ENCODE data around the gene NKD1. TPM values are rescaled to one million over a fixed set of nuclear protein-coding genes. Genes with fewer than 3 reads are reported as not detected.

NKD1 gene
- total and polyA plus RNA-seq, 5 donors: 0.68 to 3.2 (median 1.6) TPM

DNA sequence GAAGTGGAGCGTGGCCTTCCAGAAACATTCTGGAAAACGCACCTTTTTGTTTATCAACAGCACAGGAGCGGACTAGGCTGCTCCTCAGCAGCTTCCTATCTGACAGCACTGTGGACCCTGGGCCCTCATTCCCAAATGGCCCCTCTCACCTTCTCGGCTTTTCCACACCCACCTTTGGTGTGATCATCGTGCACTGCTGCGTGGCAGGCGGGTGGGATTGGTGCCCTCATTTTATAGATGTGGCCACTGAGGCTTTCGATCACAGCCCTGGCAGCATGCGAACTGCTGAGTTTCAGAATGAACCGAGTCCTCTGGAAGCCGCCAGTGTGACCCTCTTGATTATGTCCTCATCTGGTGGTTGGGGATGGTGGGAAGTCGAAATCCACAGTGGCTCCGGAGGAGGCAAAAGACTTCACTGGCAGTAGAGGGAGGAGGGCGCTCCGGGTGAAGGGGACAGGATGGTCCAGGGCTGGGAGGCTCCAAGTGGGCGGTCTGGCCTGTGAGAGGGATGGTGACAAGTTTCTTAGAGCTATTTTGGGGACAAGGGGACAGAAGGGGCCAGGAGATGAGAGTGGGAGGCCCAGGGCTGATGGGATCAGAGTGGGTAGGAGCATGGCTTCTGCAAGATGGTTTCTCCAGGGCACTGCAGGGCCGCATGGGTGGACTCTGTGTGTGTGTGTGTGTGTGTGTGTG, 49.5 kb downstream of the NKD1 start:
- peaks cover 4% of the 10 kb centered on the region for H3K4me1 ChIP-seq (ENCODE audit: control insufficient read depth, insufficient read depth, low read length)
- no peak overlapping the region for H3K4me3 ChIP-seq (ENCODE audit: low read length)
- no peaks in the 10 kb centered on the region for H3K9me3 ChIP-seq (ENCODE audit: control insufficient read depth, low read length)
- DNase-seq (peak in 1 of 3 donors; percentile 30), ATAC-seq (no peak)
- H3K27me3 ChIP-seq (ENCODE audit: control insufficient read depth, insufficient read depth): no peaks in the 10 kb centered on the region
- H3K27ac ChIP-seq (ENCODE audit: low read length): no peak overlapping the region
- 90% methylated on average over 17 of the region's 17 CpGs for WGBS
- intact Hi-C loops (cut with DNase I): no loop called here

DNA sequence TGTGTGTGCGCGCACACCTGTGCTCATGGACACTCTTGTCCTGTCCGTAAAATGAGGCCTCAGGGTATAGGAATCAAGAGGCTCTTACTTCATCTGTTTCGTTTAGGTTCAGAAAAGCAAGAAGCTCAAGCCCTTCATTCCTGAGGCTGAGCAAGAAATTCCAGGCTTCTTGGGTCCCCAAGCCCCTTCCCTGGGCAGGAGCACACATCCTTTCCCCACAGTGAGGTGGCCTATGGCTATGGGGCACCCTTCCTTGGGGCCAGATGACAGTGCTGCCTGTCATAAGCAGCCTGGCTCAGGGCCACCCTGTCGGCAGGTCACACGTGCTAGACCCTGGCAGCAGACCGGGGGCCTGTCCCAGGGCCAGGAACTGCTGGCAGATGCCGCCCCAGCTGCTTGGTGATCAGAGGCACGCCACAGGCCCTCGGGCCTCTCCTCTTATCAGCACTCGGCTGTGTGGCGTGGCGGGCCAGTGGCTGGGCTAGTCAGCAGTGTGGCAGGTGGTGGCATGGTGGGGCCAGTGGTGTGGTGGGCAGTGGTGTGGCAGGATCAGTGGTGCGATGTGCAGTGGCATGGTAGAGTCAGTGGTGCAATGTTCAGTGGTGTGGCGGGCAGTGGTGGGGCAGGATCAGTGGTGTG, 50.2 kb downstream of the NKD1 start:
- H3K9me3 ChIP-seq (ENCODE audit: control insufficient read depth, low read length): no peaks in the 10 kb centered on the region
- 64% methylated on average over 15 of the region's 15 CpGs for WGBS
- intact Hi-C loops (cut with DNase I): no loop called here

DNA sequence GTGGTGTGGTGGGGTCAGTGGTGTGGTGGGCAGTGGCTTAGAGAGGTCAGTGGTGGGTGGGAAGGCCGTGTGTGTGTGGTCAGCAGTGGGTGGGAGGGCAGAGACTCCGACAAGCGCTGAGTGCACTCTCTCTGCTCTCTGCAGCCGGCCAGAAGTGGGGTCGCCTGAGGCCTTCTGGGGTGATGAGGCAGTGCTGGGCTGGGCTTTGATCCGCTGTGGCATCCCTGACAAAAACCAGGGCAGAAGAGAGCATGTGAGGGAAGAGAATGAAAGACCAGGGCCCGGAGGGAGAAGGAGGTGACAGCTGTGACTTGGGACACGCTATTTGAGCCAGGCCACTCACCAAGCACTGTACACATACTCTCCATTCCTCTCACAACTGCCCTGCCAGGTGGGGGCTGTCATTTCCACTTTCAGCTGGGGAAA, 50.8 kb downstream of the NKD1 start:
- no peaks in the 10 kb centered on the region for H3K9me3 ChIP-seq (ENCODE audit: control insufficient read depth, low read length)
- DNase-seq: peak in 1 of 3 donors; percentile 31
- WGBS: 81% methylated on average over 8 of the region's 8 CpGs
- no peak for ATAC-seq
- intact Hi-C loops (cut with DNase I): no loop called here
- no peak overlapping the region for H3K4me3 ChIP-seq (ENCODE audit: low read length)
- no peaks in the 10 kb centered on the region for H3K27me3 ChIP-seq (ENCODE audit: control insufficient read depth, insufficient read depth)
- H3K4me1 ChIP-seq (ENCODE audit: control insufficient read depth, insufficient read depth, low read length): peaks cover 4% of the 10 kb centered on the region
- no peak overlapping the region for H3K27ac ChIP-seq (ENCODE audit: low read length)

More for the DNA sequence above, 50.2 kb downstream of the NKD1 start:
- DNase-seq: peak; percentile 62 to 89 (median 86)
- Histone ChIP-seq H3K4me1 (ENCODE audit: control insufficient read depth, insufficient read depth, low read length) (peaks cover 4% of the 10 kb centered on the region), H3K27ac (ENCODE audit: low read length) (no peak overlapping the region), H3K4me3 (ENCODE audit: low read length) (no peak overlapping the region), H3K27me3 (ENCODE audit: control insufficient read depth, insufficient read depth) (no peaks in the 10 kb centered on the region)
- peak; percentile 72 to 82 for ATAC-seq

DNA sequence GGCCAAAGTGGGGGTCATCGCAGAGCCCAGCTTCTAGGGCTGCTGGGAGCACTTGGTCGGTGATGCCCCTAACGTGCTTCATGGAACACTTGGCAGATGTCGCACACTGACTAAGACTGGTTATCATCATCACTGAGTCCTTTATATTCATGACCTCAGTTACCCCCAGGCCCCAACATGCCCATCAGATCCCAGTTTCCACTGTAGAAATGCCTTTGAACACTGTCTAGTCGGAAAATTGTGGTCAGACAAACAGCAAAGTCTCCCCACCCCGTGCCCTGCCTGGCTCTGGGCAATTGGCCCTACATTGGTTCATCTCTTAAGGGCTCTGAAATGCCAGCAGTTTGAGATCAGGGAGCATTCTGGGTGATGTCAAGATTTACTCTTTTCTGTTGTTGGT, 51.3 kb downstream of the NKD1 start:
- DNase-seq: peak in 1 of 3 donors; percentile 20

DNA sequence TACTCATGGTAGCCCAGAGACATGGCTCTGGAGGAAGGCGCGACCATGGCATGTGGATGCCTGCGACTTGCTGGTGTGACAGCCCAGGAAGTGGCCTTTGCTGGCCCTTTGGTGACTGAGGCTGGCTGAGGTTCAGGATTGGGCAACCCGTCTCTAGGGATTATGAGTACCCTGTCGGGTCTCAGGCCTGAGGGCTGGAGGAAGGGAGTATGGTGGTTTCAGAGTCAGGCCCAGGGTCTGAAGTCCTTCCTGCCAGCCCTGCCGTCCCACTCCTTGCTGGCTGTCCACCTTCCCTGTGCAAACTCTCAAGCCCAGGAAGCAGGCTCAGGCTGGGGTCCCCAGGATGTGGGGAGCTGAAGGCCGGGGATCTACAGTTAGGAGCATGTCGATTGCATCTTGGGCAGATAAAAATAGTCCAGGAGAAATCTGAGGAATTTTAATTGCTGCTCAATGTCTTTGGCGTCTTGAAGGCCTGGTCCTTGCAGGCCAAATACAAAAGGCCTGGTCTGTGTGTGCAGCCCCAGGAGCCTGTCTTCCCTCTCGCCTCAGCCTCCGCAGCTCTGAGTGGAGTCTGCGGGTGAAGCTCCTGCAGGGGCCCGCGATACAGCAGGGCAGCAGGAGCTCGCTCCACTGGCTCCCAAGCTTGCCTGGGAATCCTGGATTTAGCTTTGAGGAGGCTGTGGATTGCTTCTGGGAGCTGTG, 52.5 kb downstream of the NKD1 start:
- no peak overlapping the region for H3K27ac ChIP-seq (ENCODE audit: low read length)
- H3K27me3 ChIP-seq (ENCODE audit: control insufficient read depth, insufficient read depth): no peaks in the 10 kb centered on the region
- no peak overlapping the region for H3K4me3 ChIP-seq (ENCODE audit: low read length)
- ATAC-seq (no peak), DNase-seq (peak in 1 of 3 donors; percentile 35)
- WGBS: 80% methylated on average over 15 of the region's 15 CpGs
- intact Hi-C loops (cut with DNase I): loop anchor here in 1 of 4 donors (5.0 kb wide), 1 partner anchor 62 kb away; no protein-coding TSS in a partner anchor
- H3K9me3 ChIP-seq (ENCODE audit: control insufficient read depth, low read length): no peaks in the 10 kb centered on the region
- H3K4me1 ChIP-seq (ENCODE audit: control insufficient read depth, insufficient read depth, low read length): peaks cover 4% of the 10 kb centered on the region

More for the DNA sequence above, 51.3 kb downstream of the NKD1 start:
- no peak for ATAC-seq
- Histone ChIP-seq H3K4me1 (ENCODE audit: control insufficient read depth, insufficient read depth, low read length) (peaks cover 4% of the 10 kb centered on the region), H3K4me3 (ENCODE audit: low read length) (no peak overlapping the region), H3K27me3 (ENCODE audit: control insufficient read depth, insufficient read depth) (no peaks in the 10 kb centered on the region), H3K9me3 (ENCODE audit: control insufficient read depth, low read length) (no peaks in the 10 kb centered on the region), H3K27ac (ENCODE audit: low read length) (no peak overlapping the region)
- intact Hi-C loops (cut with DNase I): no loop called here
- WGBS: 75% methylated on average over 6 of the region's 6 CpGs

DNA sequence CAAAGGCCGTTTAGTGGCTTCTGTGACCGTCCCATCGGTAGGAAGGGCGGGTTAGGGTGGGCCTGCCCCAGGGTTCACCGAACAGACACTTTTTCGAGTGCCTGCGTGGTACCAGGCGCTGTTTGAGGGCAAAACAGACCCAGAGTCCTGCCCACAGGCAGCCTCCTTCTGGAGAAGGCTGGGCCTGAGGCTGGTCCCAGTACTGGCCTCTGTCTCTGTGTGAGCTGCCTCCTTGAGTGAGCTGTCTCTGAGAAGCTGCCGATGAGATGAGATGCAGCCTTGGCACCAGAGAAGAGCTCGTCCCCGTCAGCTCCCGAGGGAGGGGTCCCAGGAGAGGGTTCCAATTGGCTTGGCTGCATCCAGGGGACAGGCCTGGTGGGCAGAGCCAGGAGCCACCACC, 53.1 kb downstream of the NKD1 start:
- Histone ChIP-seq H3K27me3 (ENCODE audit: control insufficient read depth, insufficient read depth) (no peaks in the 10 kb centered on the region), H3K4me1 (ENCODE audit: control insufficient read depth, insufficient read depth, low read length) (peaks cover 4% of the 10 kb centered on the region), H3K4me3 (ENCODE audit: low read length) (no peak overlapping the region), H3K9me3 (ENCODE audit: control insufficient read depth, low read length) (no peaks in the 10 kb centered on the region), H3K27ac (ENCODE audit: low read length) (no peak overlapping the region)
- DNase-seq: peak in 1 of 3 donors; percentile 43
- intact Hi-C loops (cut with DNase I): loop anchor here in 1 of 4 donors (5.0 kb wide), 1 partner anchor 61 kb away; no protein-coding TSS in a partner anchor
- 86% methylated on average over 12 of the region's 12 CpGs for WGBS
- ATAC-seq: no peak

DNA sequence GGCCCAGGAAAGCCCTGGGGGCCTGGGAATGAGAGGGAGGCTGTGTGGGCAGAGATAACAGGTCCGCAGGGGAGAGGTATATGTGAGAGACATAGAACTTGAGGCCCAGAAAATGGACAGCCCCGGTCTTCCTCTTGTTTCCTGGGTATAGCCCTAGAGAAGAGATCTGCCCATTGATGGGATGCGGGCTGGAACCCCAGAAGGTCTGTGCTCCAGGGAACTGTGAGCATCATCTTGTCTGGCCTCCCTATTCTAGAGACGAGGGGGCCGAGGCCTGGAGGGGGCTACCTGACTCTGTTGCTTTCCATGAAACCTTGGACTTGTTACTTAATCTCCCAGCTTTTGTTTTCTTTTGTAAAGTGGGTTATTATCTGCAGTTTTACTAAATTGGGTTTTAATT, 53.9 kb downstream of the NKD1 start:
- peaks cover 4% of the 10 kb centered on the region for H3K4me1 ChIP-seq (ENCODE audit: control insufficient read depth, insufficient read depth, low read length)
- DNase-seq (peak in 1 of 3 donors; percentile 9), ATAC-seq (no peak)
- H3K9me3 ChIP-seq (ENCODE audit: control insufficient read depth, low read length): no peaks in the 10 kb centered on the region
- no peak overlapping the region for H3K27ac ChIP-seq (ENCODE audit: low read length)
- intact Hi-C loops (cut with DNase I): loop anchor here in 1 of 4 donors (5.0 kb wide), 1 partner anchor 60 kb away; no protein-coding TSS in a partner anchor
- H3K4me3 ChIP-seq (ENCODE audit: low read length): no peak overlapping the region
- no peaks in the 10 kb centered on the region for H3K27me3 ChIP-seq (ENCODE audit: control insufficient read depth, insufficient read depth)
- 86% methylated on average over 5 of the region's 5 CpGs for WGBS

DNA sequence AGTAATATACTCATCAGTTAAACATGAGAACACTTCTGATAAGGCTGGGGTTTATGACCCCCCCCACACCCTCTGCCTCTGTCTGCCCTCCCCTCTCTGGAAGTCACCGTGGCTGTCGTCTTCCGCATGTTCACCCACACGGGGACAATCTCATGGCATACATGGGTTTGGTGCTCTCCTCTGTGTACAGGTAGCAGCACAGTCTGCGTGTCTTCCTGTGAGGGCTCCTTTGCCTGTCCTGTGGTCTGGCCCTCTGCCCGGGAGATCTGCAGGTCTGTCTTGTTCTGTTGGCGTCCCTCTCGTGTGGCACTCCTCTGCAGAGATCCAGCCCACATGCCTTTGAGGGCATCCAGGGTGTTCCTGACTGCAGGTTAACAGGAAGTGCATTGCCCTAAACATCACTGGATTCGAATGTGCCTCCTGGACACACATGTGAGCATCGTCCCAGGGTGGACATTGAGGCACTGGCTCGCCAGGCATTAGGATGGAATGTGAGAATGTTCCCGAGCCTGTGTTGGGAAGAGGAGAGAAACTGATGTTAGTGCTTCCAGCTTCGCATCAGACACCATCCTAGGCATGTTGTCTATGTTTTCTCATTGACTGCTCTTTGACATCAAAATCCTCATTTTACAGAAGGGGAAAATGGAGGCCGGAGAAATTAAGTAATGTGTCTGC, 54.5 kb downstream of the NKD1 start:
- no peaks in the 10 kb centered on the region for H3K9me3 ChIP-seq (ENCODE audit: control insufficient read depth, low read length)
- no peaks in the 10 kb centered on the region for H3K27me3 ChIP-seq (ENCODE audit: control insufficient read depth, insufficient read depth)
- no peak for ATAC-seq
- H3K4me1 ChIP-seq (ENCODE audit: control insufficient read depth, insufficient read depth, low read length): peaks cover 4% of the 10 kb centered on the region
- H3K27ac ChIP-seq (ENCODE audit: low read length): no peak overlapping the region
- intact Hi-C loops (cut with DNase I): loop anchor here in 1 of 4 donors (5.0 kb wide), 1 partner anchor 60 kb away; no protein-coding TSS in a partner anchor
- no peak overlapping the region for H3K4me3 ChIP-seq (ENCODE audit: low read length)
- WGBS: 73% methylated on average over 14 of the region's 14 CpGs
- DNase-seq: peak in 1 of 3 donors; percentile 36

DNA sequence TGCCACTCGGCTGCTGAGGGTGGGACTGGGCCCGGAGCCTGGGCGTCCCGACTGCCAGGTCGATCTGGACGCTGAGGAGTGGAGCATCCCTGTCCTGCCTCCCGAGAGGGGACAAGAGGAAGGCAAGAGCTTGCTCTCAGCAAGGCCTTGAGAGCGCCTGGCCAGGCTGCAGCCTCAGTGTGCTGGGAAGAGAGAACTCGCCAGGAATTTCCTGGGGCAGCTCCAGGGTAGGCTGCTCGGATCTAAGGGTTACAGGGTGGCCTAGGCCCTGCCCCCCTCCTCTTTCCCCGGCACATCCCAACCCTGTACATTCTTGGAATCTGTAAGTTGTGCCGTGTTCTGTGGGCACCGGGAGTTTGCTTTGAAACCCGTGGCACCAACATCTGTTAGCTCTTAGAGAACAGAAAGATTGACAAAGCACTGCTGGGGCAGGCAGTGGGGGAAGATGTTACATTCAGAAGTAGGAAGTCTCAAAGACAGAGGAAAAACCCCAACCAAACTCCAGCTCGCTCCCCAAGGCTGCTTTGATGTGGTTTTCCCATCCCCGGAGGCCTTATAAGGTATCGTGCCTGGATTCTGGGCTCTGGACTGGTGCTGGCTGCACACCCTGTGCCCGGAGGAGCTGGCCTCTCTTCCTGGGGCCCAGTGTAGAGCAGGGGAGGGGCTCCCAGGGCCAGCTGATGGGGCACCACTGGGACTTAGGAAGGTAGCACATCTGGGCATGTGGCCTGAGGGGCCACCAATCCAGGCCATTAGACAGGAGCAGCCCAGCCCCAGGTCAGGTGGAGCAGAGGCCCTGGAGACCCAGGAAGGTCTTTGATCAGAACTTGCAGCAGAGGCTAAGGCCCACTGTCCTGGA, 55.2 kb downstream of the NKD1 start:
- H3K4me1 ChIP-seq (ENCODE audit: control insufficient read depth, insufficient read depth, low read length): peaks cover 4% of the 10 kb centered on the region
- H3K27ac ChIP-seq (ENCODE audit: low read length): no peak overlapping the region
- DNase-seq (peak in 2 of 3 donors; percentile 69 to 73), ATAC-seq (peak; percentile 38 to 78)
- WGBS: 42% methylated on average over 18 of the region's 18 CpGs
- H3K4me3 ChIP-seq (ENCODE audit: low read length): no peak overlapping the region
- no peaks in the 10 kb centered on the region for H3K27me3 ChIP-seq (ENCODE audit: control insufficient read depth, insufficient read depth)
- intact Hi-C loops (cut with DNase I): loop anchor here in 1 of 4 donors (5.0 kb wide), 1 partner anchor 59 kb away; no protein-coding TSS in a partner anchor
- H3K9me3 ChIP-seq (ENCODE audit: control insufficient read depth, low read length): no peaks in the 10 kb centered on the region

DNA sequence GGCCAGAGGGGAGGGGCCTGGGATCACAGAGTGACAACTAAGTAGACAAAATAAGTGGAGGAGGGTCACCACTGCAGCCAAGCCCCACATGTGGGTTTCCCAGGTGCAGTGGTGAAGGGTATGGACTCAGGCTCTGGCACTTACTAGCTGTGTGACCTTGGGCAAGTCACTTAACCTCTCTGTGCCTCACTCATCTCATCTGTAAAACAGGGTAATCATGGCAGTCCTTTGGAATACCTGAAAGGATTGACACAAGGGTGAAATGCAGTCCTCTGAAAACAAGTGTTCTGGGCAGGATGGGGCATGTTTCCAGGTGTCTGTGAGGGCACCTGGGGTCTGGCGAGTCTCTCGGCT, 55.8 kb downstream of the NKD1 start:
- intact Hi-C loops (cut with DNase I): loop anchor here in 1 of 4 donors (5.0 kb wide), 1 partner anchor 58 kb away; no protein-coding TSS in a partner anchor
- DNase-seq: no peak
- Histone ChIP-seq H3K9me3 (ENCODE audit: control insufficient read depth, low read length) (no peaks in the 10 kb centered on the region), H3K27ac (ENCODE audit: low read length) (no peak overlapping the region), H3K27me3 (ENCODE audit: control insufficient read depth, insufficient read depth) (no peaks in the 10 kb centered on the region), H3K4me1 (ENCODE audit: control insufficient read depth, insufficient read depth, low read length) (no peaks in the 10 kb centered on the region), H3K4me3 (ENCODE audit: low read length) (no peak overlapping the region)
- no peak for ATAC-seq
- 90% methylated on average over 2 of the region's 2 CpGs for WGBS

Data from right cardiac atrium (tissue), 5 donors.